BJ (cell line): ENCODE measurements around the gene TMEM108. TPM values are rescaled to one million over a fixed set of nuclear protein-coding genes. Genes with fewer than 3 reads are reported as not detected.

ENCODE experiments used
- CTCF ChIA-PET: fragments of 350-600 bp; formaldehyde crosslinking; extraction: SDS; loops from one replicate; lab custom pipeline; 2021; ENCODE audit warnings: antibody characterized with exemption, inconsistent platforms; lab: Yijun Ruan, JAX
- POLR2A ChIA-PET: fragments of 300-600 bp; sonication (Branson Sonifier 250); formaldehyde crosslinking; extraction: SDS; loops from one replicate; lab custom pipeline; 2021; ENCODE audit warnings: antibody characterized with exemption; lab: Charles Lee
- DNase-seq: peaks from one replicate; pipeline ENCODE4 v3.0.0-alpha.2; 2011; ENCODE audit warnings: low read depth
- H3K27me3 ChIP-seq: 2 replicates; pipeline ENCODE4 v1.6.0; 2011; ENCODE audit warnings: low read length; ENCODE audit not compliant: control insufficient read depth, insufficient read depth
- H3K36me3 ChIP-seq: 2 replicates; pipeline ENCODE4 v1.5.1; 2011; ENCODE audit warnings: low read length; ENCODE audit not compliant: control insufficient read depth, insufficient read depth
- H3K4me3 ChIP-seq: 2 replicates; pipeline ENCODE4 v1.5.1; 2011; ENCODE audit warnings: low read depth, mild to moderate bottlenecking, control low read depth, low read length
- polyA plus RNA-seq: library from polyadenylated mRNA; depleted of rRNA; stranded (reverse); fragments of >200 nt; gene quantifications from 2 replicates; pipeline ENCODE4 v1.2.3, GENCODE V29; 2011
- TF ChIP-seq, protein P1 (sequence below): IDR thresholded peaks from 2 replicates; pipeline ENCODE4 v1.5.1; 2011; ENCODE audit warnings: low read depth, mild to moderate bottlenecking, control low read depth, inconsistent platforms, low read length, moderate library complexity; ENCODE audit not compliant: insufficient read depth

TMEM108 gene
- polyA plus RNA-seq, 1 experiment: not detected

- Histone ChIP-seq H3K27me3 (peaks cover 2% of the 10 kb centered on the region), H3K36me3 (no peaks in the 10 kb centered on the region), H3K4me3 (no peak overlapping the region)
- no peak for DNase-seq
- TF ChIP-seq, protein P1, sequence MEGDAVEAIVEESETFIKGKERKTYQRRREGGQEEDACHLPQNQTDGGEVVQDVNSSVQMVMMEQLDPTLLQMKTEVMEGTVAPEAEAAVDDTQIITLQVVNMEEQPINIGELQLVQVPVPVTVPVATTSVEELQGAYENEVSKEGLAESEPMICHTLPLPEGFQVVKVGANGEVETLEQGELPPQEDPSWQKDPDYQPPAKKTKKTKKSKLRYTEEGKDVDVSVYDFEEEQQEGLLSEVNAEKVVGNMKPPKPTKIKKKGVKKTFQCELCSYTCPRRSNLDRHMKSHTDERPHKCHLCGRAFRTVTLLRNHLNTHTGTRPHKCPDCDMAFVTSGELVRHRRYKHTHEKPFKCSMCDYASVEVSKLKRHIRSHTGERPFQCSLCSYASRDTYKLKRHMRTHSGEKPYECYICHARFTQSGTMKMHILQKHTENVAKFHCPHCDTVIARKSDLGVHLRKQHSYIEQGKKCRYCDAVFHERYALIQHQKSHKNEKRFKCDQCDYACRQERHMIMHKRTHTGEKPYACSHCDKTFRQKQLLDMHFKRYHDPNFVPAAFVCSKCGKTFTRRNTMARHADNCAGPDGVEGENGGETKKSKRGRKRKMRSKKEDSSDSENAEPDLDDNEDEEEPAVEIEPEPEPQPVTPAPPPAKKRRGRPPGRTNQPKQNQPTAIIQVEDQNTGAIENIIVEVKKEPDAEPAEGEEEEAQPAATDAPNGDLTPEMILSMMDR: no peak
- ChIA-PET POLR2A (no interaction called here), CTCF (no interaction called here)
Observed at GRCh38 chr3:133238015-133238414, 199.8 kb downstream of the TMEM108 start.

GRCh38 chr3:133246119-133246518 is 207.9 kb downstream of the TMEM108 start:
- ChIA-PET POLR2A (no interaction called here), CTCF (no interaction called here)
- DNase-seq: no peak
- Histone ChIP-seq H3K27me3 (peaks cover 2% of the 10 kb centered on the region), H3K36me3 (no peaks in the 10 kb centered on the region), H3K4me3 (no peak overlapping the region)
- TF ChIP-seq, protein P1: no peak

DNA sequence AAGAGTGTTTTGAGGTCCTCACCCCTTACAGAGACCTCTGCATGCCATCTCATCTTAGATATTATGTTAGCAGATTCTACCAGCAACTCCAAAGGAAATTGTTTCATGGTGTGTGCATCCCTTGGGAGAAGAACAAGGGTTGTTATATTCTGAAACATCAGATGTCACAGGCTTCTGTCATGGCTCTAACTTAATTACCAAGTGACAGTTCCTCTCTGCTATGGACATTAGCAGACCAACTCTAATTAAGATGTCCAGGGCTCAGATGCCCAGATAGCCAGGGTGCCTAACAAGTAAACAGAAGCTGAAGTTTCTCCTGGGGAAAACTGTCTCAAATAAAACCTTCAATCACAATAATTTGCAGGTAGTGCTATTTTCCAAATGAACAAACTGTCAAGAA is 208.6 kb downstream of the TMEM108 start:
- no peak for DNase-seq
- Histone ChIP-seq H3K27me3 (peaks cover 2% of the 10 kb centered on the region), H3K36me3 (no peaks in the 10 kb centered on the region), H3K4me3 (no peak overlapping the region)
- CTCF ChIA-PET: interaction anchor here (1.1 kb wide), 1 partner anchor 9 kb away, joined by 3 read pairs; no protein-coding TSS in a partner anchor
- POLR2A ChIA-PET: no interaction called here
- TF ChIP-seq, protein P1: no peak

DNA sequence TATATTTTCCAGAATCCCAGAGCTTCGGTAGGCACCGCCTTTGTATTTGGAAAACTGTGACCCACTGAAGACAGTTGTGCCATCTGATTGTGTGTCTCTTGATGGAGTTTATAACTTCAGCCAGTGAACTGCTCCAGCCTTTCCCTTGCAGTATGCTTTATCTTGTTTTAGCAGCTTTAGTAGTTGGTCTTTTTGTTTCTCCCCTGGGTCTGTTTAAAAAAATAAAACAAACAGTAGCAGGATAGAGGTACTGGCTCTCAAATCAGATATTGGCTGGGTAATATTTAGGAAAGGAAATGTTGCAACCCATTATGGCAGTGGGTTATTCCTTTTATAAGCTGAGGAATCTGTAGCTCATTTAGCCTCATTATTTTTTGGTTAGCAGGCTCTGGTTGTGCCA is 210.2 kb downstream of the TMEM108 start:
- Histone ChIP-seq H3K36me3 (no peaks in the 10 kb centered on the region), H3K27me3 (no peaks in the 10 kb centered on the region; the same call in 1 of the 2 replicates), H3K4me3 (no peak overlapping the region)
- ChIA-PET POLR2A (no interaction called here), CTCF (no interaction called here)
- DNase-seq: no peak
- TF ChIP-seq, protein P1: no peak

DNA sequence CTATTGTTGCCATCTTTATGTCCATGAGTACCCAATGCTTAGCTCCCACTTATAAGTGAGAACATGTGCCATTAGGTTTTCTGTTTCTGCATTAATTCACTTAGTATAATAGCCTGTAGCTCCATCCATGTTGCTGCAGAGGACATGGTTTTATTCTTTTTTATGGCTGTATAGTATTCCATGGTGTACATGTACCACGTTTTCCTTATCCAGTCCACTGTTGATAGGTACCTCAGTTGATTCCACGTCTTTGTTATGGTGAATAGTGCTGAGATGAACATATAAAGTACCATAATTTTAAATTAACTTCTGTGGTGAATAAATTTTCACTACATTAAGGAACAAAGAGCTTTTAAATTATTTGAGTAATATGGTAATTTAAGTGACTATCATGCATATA is 211.3 kb downstream of the TMEM108 start:
- DNase-seq: no peak
- POLR2A ChIA-PET: no interaction called here
- CTCF ChIA-PET: no interaction called here
- TF ChIP-seq, protein P1: no peak
- Histone ChIP-seq H3K36me3 (no peaks in the 10 kb centered on the region), H3K27me3 (no peaks in the 10 kb centered on the region; the same call in 1 of the 2 replicates), H3K4me3 (no peak overlapping the region)
